GM18858 (cell line): ENCODE data around the gene RANBP17.

Experiments
- ATAC-seq: cut with Tn5 transposase; IDR thresholded peaks from one replicate; pipeline ENCODE4 v1.9.1; 2021; ENCODE audit not compliant: unreplicated experiment

The RANBP17 gene

DNA sequence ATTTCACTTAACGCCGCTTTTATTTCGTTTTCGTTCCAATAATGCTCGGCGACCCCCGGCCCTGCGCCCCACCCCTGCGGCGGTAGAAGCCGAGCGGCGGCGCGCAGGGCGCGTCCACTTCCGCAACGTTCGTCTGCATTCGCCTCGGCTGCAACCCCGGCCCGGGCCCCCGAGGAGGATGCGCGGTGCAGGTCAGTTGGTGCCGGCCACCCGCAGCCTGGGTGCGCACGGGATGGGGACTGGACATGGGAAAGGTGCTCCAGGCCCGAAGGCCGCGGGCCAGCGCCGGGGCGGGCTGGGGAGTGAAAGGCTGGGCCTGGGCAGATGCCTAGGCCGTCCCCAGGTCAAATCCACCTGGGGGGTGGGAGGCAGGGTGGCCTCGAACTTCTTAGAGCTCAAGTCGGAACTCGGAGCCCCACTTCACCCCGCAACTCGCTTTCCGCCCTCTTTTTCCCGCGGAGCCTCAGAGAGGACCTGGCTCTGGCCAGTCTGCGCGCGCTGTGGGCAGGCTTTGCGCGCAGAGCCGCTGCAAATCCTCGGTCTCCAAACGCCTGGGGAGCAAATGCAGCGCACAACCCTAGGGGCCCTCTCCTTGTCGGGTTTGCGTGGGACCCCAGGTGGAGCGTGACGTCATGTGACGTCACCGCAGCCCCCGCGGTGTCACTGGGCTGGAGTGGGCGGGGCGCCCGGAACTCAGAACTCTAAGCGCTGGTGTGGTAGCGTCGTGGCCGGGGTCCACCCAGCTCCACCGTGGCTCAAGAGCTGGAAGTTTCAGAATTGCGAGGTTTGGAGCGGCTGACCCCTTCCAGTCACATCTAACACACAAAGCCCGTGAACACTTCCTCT lies 450.5 kb downstream of the RANBP17 start:
- no peak for ATAC-seq

DNA sequence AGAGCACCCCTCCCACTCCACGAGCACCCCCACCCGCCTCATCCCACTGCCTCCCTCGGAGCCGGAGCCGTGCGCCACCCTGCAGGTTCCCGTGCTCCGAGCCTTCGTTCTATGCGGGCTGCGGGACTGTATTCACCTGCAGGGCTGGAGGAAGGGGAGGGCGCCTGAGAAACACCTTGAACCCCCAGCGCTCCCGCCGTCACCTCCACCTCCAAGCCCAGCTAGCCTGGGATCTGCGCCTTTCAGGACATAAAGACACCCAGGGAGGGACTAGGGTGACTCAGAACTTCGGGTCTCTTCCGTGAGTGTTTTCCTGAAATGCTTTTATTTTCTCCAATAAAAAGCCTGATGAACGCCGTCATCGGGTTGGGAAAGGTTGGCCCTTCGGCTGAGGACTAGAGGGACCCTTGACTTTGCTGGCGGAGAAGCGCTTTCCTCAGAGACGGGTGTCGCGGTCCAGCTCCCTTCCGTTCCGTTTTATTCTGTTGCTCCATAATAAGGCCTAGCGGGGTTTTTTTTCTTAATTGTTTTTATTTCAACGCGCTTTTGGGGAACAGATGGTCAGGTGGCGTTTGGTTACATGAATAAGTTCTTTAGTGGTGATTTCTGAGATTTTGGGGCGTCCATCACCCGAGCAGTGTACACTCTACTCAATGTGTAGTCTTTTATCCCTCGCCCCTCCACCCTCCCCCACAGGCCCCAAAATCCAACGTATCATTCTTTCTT lies 451.8 kb downstream of the RANBP17 start:
- ATAC-seq: no peak

DNA sequence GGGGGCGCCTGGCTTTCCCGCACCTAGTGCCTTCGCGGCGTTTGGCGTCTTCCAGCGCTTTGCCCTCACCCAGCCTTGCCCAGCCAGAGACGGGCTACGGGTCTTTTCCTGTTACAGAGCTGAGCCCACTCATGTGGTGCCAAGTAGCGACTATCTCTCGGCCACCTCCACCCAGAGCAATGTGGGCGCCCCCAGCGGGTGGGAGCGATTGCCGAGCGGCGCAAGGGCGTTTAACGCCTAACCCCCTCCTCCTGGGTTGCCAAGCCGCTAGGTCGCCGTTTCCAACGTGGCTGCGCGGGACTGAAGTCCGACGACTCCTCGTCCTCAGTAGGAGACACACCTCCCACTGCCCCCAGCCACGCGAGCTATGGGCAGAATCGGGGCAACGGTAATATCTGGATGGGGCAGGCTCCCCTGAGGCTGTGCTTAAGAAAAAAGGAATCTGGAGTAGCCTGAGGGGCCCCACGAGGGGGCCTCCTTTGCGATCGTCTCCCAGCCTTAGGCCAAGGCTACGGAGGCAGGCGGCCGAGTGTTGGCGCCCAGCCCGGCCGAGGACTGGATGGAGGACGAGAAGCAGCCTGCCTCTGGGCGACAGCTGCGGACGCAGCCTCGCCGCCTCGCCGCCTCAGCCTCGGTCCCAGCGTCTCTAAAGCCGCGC lies 453.0 kb downstream of the RANBP17 start:
- ATAC-seq: no peak

DNA sequence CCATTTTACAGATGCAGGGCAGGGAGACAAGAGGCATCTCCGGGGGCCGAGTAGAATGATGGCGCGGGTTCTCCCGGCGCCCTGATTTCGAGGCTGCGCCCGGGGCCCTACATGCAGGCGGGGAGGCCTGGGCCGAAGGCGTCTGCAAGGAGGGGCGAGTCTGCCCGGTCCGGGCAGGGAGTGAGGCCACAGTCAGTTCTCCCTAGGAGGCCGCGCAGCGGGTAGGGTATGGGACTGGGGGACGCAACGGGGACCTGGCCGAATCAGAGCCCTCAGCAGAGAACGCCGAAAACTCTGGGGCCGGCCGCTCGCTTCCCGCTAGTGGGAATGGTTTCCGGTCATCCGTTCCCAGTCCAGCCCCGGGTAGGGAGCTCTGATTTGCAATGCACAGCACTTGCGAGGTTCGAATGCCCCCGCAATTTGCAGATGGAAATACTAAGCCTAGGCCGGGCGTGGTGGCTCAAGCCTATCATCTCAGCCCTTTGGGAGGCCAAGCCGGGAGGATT lies 453.6 kb downstream of the RANBP17 start:
- no peak for ATAC-seq

DNA sequence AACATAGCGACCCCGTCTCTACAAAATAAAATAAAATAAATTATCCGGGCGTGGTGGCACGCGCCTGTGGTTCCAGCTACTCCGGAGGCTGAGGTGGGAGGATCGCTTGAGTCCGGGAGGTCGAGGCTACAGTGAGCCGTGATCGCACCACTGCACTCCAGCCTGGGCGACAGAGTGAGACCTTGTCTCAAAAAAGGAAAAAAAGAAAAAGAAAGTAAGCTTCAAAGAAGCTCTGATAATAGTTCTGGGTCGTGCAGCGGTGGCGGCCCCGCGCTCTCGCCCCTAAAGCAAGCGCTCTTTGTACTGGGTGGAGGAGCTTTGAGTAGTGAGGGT lies 454.1 kb downstream of the RANBP17 start:
- no peak for ATAC-seq

DNA sequence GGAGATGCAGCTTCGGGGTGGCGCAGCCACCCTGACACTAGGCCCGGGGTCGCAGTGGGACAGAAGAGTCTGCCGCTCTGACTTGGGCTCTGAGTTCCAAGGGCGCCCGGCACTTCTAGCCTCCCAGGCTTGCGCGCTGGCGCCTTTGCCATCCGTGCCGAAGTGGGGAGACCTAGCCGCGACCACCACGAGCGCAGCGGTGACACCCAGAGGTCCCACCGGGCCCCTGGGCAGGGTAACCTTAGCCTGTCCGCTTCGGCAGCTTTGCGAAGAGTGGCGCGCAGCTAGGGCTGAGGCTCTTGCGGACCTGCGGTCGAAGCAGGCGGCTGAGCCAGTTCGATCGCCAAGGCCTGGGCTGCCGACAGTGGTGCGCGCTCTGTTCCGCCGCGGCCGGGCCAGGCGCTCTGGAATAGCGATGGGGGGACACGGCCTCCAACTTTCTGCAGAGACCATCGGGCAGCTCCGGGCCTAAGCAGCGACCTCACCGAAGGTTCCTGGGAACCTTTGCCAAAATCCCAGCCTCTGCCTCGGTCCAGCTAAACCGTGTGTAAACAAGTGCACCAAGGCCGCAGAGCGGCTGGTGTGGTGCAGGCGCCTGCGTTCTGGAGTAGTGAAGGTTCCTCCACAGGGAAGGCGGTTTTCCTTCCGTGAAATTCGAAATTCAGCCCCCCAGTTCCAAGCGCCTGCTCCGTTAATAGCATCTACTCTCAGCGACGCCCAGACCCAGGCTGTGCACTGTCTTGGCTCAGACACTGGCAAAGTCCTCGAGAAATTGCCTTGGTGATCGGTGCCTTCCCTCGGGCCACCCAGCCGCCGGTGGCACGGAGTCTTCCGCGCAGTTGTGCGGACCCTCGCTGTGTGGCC lies 454.7 kb downstream of the RANBP17 start:
- no peak for ATAC-seq

DNA sequence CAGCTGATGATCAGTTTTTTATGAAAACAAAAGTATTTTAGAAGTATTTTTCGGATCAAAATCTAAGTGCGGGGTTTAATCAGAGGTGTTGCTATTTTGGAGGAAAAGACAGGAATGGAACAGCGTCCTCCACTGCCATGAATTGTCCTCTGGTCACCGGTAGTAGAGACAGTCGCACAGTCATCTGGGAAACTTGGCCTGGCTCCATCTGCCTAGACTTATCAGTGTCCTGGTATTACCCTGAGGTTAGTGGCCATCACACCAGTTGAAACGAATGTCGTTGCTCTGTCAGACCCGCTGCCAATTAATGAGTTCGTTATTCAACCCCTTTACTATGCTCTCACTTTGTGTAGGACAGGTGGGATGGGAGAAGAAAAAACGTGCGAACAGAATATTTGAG lies 455.4 kb downstream of the RANBP17 start:
- no peak for ATAC-seq

DNA sequence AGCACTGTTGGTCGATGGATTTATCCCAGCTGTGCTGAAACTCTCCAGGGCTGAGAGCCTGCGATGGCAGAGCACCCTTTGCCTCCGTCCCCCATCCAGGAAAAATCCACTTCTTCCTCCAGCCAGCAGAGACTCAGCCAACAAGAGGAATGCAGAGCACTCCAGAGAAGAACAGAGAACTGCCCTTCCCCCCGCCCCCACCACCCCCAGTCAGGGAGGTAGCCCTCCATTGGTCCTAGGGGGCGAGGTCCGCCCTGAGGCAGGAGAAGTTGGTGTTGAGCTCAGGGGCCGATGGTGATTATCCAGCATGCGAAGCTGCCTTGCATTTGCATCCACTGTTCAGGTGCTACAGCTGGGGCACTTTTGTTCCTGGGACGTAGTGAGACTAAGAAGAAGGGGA lies 456.2 kb downstream of the RANBP17 start:
- ATAC-seq: no peak

DNA sequence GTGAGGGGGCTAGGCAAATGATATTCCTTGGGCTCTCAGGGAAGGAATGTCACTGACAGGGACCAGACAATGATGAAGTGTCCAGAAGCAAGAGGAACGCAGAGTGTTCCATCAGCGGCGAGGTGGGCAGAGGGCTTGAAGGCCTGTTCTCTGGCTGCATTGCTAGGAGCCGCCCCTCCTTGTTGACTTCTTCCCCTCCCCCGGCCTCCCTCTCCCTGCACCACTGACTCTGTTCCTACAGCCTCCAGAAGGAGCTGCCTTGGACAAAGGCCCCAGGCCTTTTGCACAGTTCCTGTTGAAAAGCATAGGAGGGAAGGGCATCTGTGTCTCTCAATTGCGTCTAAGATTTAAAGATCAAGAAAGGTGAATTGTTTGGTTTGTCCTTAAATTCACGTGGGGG lies 459.6 kb downstream of the RANBP17 start:
- no peak for ATAC-seq

DNA sequence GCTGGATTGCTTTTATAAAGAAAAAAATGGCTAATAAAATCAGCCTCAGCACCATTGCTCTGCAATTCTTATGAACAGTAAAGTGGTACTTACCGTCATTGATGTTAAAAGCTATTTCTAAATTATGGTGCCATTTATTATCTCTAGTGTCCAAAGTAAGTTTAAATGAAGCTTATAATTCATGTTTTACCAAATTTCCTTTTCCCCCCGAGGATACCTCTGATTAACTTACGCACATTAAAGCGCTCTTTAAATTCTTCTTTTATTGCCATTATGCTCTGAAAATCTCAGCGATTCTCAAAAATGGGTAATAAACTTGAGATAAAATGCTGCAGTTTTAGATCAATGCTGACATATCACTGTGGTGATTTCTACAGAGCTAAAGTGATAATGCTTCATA lies 460.7 kb downstream of the RANBP17 start:
- no peak for ATAC-seq

DNA sequence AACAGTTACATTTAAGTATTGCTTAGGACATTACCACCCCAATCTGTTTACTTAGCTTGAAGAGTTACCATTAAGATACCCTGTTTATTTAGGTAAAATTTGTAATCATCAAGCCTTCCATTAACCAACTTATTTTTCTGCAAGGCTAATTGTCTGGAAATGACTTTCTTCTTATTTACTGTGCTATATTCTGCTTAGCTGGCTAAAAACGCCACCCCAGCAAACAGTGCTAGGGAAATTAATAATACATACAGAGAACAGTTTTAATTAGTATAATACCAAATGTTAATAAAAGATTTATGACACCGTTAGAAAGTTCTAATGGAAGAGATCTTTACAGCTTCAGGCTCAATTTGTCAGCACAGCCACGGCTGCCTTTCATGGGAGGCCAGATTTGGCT lies 461.2 kb downstream of the RANBP17 start:
- no peak for ATAC-seq

DNA sequence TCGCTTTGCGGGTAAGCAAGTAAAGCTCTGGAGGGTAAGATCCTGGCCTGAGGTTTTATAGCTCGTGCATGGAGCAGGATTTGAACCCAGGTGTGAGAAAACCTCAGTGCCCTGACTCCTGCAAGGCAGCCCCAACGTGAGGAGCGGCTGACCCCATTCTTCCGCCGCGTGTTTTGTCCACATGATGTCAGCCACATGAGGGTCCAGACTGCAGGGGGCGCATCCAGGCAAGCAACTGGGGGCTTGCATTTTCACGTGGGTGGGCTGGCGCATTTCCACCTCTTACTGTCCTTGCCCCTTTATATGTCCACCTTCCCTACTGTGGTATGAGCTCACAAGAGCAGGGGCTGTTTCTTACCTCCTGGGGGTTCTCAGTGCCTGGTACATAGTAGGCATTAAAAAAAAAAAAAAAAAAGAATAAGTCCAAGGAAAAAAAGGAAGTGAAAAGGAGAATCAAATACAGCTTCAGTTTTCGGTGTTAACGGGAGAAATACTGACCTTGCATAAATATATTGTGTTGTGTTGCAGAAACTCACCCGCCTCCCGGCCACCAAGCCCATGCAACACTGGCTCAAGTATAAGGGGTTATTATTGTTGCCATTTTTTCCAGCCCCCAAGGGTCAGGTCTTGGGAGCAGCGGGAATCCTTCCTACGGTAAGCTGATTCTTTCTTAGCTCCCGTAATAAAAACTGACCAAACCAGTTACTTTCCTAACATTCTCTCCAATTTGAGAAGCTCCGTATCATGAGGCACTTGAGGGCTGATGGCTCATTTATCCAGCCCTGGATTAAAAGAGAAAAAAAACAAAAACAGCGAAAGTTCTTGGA lies 462.2 kb downstream of the RANBP17 start:
- ATAC-seq: no peak

DNA sequence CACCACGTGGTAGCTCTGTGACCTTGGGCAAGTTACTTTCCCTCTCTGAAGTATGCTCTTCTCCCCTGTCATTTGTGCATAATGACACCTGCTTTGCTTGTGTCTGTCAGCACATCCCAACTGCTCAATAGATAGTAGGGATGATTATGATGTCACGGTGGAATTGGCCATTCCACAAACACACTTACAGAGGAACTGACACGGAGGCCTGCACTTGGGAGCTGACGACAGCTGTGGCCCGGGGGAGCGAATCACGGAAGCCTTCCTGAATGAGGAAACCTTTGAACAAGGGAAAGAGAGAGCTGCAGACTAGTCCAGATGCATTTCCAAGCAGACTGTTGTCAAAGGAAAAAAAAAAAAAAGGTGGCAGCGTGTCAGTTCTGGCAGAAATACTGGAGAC lies 468.2 kb downstream of the RANBP17 start:
- ATAC-seq: no peak

DNA sequence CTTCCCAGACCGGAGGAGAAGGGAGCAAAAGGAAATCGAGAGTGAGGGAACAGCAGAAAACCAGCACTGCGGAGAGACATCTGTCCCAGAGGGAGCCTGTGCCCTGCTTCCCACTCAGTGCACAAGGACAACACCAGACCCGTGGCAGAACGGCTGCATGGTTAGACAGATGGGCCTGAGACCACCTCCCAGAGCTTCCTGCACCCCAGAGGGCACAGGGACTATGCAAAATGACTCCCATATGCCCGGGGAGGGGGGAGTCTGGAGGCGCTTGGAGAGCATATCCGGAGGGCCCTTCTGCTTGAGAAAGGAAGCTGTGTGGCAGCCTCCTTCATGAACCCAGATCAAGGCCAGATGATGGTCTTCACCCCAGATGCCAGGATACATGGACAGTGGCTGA lies 473.8 kb downstream of the RANBP17 start:
- ATAC-seq: no peak

DNA sequence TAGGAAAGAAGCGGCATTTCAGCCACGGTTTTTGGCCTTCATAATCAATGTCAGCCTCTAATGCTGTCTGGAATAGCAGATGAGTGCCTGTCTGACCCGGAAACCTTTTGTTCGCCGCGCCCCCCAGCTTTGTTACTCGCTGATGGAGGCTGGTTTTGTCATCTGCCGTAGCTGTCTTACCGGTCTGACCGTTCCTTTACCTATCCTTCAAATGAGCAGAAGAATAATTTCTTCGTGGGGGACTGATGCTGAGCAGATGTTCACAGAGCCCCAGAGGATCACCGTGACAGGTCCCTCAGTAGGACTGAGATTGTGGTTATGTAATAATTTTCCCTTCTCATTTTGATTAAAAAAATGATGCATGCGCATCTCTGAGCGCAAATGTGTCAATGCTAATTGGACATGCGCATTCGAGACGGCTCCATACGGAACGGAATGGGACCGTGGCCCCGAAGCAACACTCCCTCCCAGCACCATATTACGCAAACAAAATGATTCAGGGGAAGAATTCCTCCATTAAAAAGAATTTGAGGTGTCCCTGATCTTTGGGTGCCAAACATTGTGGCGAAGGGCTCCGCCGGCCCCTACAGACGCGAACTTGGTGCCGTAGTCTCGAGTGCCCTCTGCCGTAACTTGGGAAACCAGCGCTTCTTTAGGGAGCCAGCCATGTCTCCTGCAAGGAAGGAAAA lies 474.8 kb downstream of the RANBP17 start:
- ATAC-seq: no peak

DNA sequence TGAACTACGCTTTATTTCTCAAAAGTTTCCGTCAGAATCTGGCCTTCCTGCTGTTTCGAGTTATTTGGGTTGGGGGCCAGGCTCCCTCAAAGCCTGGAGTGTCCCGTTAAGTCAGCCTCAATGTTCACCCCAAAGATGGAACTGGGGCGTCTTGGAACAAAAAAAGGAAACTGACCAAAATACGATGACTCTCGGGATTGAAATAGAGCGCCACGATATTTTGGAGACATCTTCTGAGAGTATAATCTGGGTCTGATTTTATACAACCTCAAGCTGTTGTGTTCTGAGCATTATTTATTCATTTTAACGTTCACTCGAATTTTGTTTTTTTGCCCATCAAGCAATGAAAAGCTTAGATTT lies 475.4 kb downstream of the RANBP17 start:
- no peak for ATAC-seq

DNA sequence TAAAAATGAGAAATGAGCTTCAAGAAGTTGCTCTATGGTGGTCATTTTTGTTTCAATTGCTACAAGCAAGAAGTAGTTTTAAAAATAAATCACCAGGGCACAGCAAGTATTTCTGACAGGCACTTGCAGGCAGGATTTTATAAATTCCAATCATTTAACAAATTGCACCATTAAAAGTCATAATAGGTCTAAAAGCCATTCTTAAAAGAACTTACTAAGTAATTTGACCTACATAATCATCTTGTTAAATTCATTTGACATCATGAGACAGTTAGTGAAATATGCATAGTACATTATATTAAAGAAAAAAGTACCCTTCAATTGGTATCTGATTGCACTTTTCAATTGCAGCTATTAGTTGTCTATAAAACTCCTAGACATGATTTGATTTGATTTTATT lies 478.2 kb downstream of the RANBP17 start:
- ATAC-seq: no peak

DNA sequence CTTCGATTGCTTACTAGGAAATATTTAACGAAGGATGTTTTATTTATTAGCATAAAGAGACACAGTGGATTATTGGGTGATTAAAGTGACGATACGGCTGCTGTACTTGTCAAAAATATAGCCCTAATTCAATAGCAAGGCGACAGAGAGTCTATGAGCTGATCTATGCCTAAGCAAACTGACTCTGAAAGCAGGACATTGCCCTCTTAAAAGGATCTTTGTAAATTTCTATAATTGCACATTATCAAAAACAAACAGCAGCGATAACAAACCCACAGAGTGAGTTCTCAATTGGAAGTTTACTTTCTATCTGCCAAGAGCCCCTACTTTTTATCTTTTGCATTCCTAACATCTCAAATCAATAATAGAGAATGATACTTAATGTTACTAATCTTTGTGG lies 478.7 kb downstream of the RANBP17 start:
- no peak for ATAC-seq

DNA sequence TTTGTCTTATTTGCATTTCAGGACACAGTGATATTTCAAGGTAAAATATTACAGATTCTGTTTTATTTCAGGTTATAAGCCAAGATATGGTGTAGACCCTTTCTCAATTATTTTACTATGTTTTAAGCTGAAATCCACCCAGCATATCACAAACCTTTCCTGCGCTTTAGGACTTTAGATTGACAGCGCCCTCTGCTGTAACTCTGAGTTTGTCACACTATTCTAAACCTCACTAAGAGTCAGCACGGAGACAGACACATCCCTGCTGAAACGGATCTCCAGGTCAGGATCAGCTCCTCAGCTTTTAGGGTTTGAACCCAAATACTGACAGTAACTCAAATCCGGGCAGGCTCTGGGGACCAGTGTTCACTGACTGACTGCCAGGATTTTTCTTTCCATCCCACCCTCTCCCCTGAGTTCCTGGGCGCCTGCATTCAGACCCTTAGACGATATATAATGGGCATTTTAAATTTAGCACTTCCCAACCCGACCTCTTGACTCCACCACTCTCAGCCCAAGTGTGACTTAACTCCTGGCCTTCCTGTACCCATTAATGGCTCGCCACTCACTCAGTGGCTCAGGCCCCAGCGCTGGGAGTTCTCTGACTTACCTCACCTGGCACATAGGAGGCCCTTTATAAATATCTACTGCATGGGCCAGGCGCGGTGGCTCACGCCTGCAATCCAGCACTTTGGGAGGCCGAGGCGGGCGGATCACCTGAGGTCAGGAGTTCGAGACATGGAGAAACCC lies 480.7 kb downstream of the RANBP17 start:
- ATAC-seq: no peak
